GM21717 (cell line): ENCODE data around the gene MIER3.

Experiments
- ATAC-seq: cut with Tn5 transposase; IDR thresholded peaks from one replicate; pipeline ENCODE4 v1.9.1; 2021; ENCODE audit warnings: mild to moderate bottlenecking, moderate library complexity; ENCODE audit not compliant: unreplicated experiment

MIER3 gene

DNA sequence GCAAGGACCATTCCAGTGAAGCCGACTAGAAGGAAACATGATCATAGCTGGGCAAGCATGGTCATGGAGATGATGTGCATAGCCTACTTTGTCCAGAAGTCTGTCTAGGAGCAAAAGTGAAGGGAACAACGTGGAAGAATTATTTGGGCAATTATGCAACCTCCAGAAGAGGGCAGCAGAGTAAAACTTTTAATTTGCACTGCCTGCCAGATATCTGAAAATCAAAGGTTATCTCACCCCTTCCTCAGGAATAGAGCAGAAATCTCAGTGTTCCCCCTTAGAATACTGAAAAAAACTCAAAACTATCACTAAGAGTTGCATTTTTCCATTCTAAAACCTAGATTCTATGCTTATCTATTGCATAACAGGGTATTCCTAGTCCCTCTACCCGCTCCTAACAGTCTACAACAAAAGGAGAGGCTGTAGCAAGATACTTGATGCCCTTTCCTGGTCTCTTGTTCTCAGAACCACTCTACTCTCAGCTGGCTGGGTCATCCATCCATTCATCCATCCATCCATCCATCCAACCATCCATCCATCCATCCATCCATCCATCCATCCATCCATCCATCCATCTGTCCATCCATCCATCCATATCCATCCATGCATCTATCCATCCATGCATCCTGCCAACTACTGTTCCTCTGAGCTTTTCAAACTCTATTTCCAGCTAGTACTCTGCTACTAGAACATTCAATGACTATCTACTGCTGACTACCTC, 50.9 kb downstream of the MIER3 start:
- no peak for ATAC-seq

DNA sequence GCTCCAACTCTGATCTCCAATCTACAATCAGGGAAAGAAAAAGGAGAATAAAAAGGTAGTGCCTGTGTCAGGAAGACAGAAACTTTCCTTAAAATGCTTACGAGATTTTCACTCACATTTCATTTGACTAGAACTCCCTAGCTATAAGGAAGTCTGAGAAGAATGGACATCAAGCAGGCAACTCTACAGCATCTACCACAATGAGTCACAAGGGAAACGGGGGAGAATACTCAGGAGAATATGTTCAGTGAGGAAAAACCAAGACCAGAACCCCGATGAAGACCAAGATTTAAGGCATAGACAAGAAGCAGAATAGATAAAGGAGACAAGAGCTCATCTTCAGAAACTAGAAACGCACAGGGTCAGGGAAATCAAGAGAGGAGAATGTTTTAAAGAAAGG, 51.5 kb downstream of the MIER3 start:
- no peak for ATAC-seq

DNA sequence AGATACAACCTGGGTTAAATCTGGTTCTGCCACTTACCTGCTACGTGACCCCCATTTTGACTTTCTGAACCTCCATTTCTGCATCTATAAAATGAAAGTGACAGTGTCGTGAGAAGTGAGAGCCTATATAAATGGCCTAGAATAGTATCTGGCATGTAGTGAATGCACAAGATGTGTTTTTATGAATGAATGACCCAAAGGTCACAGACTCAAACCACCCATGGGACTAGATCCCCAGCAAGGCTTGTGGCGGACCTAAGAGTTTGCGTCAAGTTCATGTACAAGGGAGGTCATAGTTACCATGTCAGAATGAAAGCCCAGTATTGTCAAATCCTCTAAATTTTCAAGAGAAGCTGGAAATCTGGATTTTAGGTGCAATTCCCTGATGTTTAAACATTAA, 53.7 kb downstream of the MIER3 start:
- no peak for ATAC-seq

DNA sequence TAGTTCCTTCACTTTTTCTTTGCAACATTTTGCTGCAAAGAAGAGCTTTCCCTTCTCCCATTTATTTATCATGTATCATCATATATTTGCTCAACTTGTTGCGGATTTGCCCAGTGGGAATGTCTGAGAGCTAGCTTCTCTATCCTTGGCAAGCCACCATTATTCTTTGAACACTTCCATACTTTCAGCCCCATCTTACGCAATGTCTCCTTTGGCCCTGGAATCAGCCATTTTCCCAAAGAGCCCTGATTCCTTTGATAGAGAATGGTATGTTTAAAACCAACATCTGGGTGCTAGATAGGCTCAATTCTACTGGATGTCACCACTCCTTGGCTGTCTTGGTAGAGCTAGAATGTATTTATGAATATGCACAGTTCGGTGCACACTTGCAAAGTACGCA, 55.2 kb downstream of the MIER3 start:
- ATAC-seq = no peak

DNA sequence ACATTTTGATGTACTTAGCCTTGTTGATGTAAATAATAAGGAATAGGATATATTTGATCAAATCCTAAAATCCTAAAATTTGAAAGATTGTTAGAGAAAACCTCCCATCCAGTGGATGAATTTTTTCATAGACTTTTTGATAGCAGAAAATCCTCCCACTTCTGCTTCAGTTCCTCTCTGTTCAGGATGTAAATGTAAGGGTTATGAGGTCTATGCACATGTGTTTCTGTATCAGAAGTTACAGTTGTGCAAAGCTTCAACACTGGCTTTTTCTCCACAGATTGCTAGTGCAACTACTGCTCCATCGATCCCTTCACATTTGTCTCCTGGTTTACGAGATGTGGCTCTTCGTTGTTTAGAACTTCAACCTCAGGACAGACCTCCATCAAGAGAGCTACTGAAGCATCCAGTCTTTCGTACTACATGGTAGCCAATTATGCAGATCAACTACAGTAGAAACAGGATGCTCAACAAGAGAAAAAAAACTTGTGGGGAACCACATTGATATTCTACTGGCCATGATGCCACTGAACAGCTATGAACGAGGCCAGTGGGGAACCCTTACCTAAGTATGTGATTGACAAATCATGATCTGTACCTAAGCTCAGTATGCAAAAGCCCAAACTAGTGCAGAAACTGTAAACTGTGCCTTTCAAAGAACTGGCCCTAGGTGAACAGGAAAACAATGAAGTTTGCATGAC, 58.5 kb downstream of the MIER3 start:
- ATAC-seq = no peak

DNA sequence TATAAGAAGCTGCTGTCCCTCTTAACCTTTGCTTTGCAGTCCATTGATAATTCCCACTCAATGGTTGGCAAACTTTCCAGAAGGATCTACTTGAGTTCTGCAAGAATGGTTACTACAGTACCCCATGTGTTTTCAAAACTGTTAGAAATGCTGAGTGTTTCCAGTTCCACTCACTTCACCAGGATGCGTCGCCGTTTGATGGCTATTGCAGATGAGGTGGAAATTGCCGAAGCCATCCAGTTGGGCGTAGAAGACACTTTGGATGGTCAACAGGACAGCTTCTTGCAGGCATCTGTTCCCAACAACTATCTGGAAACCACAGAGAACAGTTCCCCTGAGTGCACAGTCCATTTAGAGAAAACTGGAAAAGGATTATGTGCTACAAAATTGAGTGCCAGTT, 70.4 kb downstream of the MIER3 start:
- no peak for ATAC-seq

DNA sequence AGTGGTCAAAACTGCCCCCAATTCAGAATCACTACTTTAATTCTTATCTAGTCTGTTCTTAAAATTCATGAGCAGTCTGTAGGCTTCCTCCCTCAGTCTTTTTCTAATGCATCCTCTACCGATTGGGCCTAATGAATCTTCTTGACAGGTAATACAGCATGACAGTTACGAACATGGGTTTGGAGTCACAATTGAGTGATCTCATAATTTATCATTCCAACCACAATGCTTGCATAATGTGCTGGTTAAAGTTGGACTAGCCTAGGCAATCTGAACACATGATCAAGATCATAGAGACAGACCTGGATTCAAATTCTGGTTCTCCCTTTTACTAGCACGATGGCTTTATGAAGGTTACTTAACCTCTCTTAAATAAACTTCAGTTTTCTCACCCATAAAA, 75.6 kb downstream of the MIER3 start:
- no peak for ATAC-seq

DNA sequence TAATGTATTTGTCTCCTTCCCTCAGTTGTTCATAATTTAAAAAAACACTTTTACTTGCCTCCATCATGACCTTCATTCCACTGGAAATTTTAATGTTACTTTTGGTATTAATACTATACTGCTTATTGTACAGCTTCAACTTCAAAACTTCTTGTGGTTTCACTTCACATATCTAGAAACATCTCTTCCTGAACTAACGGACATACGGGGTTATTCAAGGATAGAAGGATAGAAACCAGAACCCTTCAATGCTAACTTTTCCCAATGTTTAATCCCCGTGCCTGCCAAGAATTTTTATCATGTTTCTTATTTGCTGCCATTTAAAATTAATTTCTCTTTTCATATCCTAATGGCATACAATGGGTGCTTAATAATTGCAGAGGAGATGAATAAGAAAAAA, 78.9 kb downstream of the MIER3 start:
- no peak for ATAC-seq

DNA sequence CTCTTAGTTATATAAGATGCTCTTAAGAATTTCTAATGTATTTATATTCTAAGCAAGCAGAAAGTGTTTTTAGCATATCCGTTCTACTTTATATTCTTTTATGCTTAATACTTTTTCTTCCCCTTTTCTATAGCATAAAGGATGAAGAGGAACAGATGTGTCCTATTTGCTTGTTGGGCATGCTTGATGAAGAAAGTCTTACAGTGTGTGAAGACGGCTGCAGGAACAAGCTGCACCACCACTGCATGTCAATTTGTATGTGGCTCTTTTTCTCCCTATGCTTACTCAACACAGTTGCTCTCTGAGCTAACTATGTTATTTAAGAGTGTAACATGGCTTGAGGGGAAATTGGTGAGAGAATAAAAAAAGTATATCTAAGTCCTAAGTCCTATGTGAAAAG, 80.1 kb downstream of the MIER3 start:
- ATAC-seq = no peak
